PC-9 (cell line): Measurements from ENCODE around the gene SOX10. TPM values are rescaled to one million over a fixed set of nuclear protein-coding genes. Genes with fewer than 3 reads are reported as not detected.

ENCODE experiments used
- BruUV-seq: library from RNA; stranded (reverse); fragments of 400-500 nt; replicated peaks from 2 replicates; lab custom pipeline; 2021; lab: Mats Ljungman, UMichigan
- CTCF ChIA-PET: fragments of 300-600 bp; sonication (Branson Sonifier 250); formaldehyde crosslinking; loops from one replicate; lab custom pipeline; 2022; ENCODE audit warnings: antibody characterized with exemption; lab: Charles Lee
- POLR2A ChIA-PET: fragments of 300-600 bp; sonication (Branson Sonifier 250); formaldehyde crosslinking; loops from one replicate; lab custom pipeline; 2022; ENCODE audit warnings: antibody characterized with exemption; ENCODE audit not compliant: unreplicated experiment; lab: Charles Lee
- DNase-seq, 2 experiments: peaks; one replicate each; pipeline versions ENCODE4 v3.0.0 to v3.0.0-alpha.2; 2015 to 2022; ENCODE audit warnings: mixed read lengths in 1 of 2
- H2AFZ ChIP-seq: fragments of 200-600 bp; sonication (generic); 2 replicates; pipeline ENCODE4 v1.8.1; 2017; ENCODE audit warnings: antibody characterized with exemption
- H3F3A ChIP-seq: fragments of 200-600 bp; sonication (generic); 2 replicates; pipeline ENCODE4 v1.8.1; 2017; ENCODE audit warnings: antibody characterized with exemption, mild to moderate bottlenecking, low read depth; ENCODE audit not compliant: insufficient read depth
- H3K27ac ChIP-seq: fragments of 200-600 bp; sonication (generic); 2 replicates; pipeline ENCODE4 v1.6.1; 2016; ENCODE audit warnings: mixed run types
- H3K27me3 ChIP-seq: fragments of 200-600 bp; sonication (generic); 2 replicates; pipeline ENCODE4 v1.6.1; 2016; ENCODE audit warnings: low read depth, mixed run types; ENCODE audit not compliant: insufficient read depth
- H3K36me3 ChIP-seq: fragments of 200-600 bp; sonication (generic); 2 replicates; pipeline ENCODE4 v1.6.1; 2016; ENCODE audit warnings: low read depth, mixed run types
- H3K4me1 ChIP-seq: fragments of 200-600 bp; sonication (generic); replicated peaks from 2 replicates; pipeline ENCODE4 v1.6.1; 2016; ENCODE audit warnings: mixed run types; ENCODE audit not compliant: insufficient read depth
- H3K4me2 ChIP-seq: fragments of 200-600 bp; sonication (generic); 2 replicates; pipeline ENCODE4 v1.6.1; 2017; ENCODE audit warnings: mixed run types
- H3K4me3 ChIP-seq: fragments of 200-600 bp; sonication (generic); 2 replicates; pipeline ENCODE4 v1.6.1; 2016; ENCODE audit warnings: mixed run types
- H3K79me2 ChIP-seq: fragments of 200-600 bp; sonication (generic); 2 replicates; pipeline ENCODE4 v1.6.1; 2017; ENCODE audit warnings: low read depth, mixed run types
- H3K9me2 ChIP-seq: fragments of 200-600 bp; sonication (generic); 2 replicates; pipeline ENCODE4 v1.8.1; 2017; ENCODE audit warnings: mild to moderate bottlenecking; ENCODE audit not compliant: insufficient read depth
- H3K9me3 ChIP-seq: fragments of 200-600 bp; sonication (generic); 2 replicates; pipeline ENCODE4 v1.8.1; 2016; ENCODE audit warnings: low read depth; ENCODE audit not compliant: insufficient read depth
- H4K20me1 ChIP-seq: fragments of 200-600 bp; sonication (generic); 2 replicates; pipeline ENCODE4 v1.8.1; 2017; ENCODE audit not compliant: insufficient read depth
- CTCF ChIP-seq: fragments of 200-600 bp; sonication (generic); conservative IDR thresholded peaks from 2 replicates; pipeline ENCODE4 v1.6.1; 2017; ENCODE audit warnings: mixed run types, antibody characterized with exemption, mild to moderate bottlenecking, moderate library complexity
- EZH2 ChIP-seq: fragments of 200-600 bp; sonication (generic); IDR thresholded peaks from 2 replicates; pipeline ENCODE4 v1.8.0; 2017; ENCODE audit warnings: antibody characterized with exemption, low read depth
- intact Hi-C: fragments of 100-400 bp; cut with micrococcal nuclease; formaldehyde crosslinking; loops from one replicate; pipeline ENCODE4 v1.10.0; 2022; ENCODE audit not compliant: unreplicated experiment
- total RNA-seq: library from RNA; stranded (reverse); gene quantifications from 2 replicates; pipeline ENCODE4 v1.2.3, GENCODE V29; 2021

Gene SOX10
- total RNA-seq, 1 experiment from 2014 or later = not detected

- POLR2A ChIA-PET = no interaction called here
Measured at GRCh38 chr22:37995460-37995859, 11.1 kb upstream of the SOX10 start.

GRCh38 chr22:37994982-37995381, 10.6 kb upstream of the SOX10 start:
- H3K27me3 ChIP-seq = no peaks in the 10 kb centered on the region
- no peak overlapping the region for H2AFZ ChIP-seq
- H3K4me1 ChIP-seq = peaks cover 23% of the 10 kb centered on the region
- H3F3A ChIP-seq = peaks cover 8% of the 10 kb centered on the region
- BruUV-seq = no TSS peak
- no peak overlapping the region for H3K4me2 ChIP-seq
- no peaks in the 10 kb centered on the region for H3K79me2 ChIP-seq
- H3K27ac ChIP-seq = no peak overlapping the region
- H3K36me3 ChIP-seq = no peaks in the 10 kb centered on the region
- DNase-seq = no peak
- TF ChIP-seq EZH2 (no peak), CTCF (no peak)
- CTCF ChIA-PET = interaction anchor here (0.9 kb wide), 1 partner anchor 108 kb away, joined by 3 read pairs; no protein-coding TSS in a partner anchor
- H4K20me1 ChIP-seq = no peaks in the 10 kb centered on the region
- intact Hi-C loops = no loop called here
- H3K9me2 ChIP-seq = no peaks in the 10 kb centered on the region
- H3K9me3 ChIP-seq = no peaks in the 10 kb centered on the region
- no peak overlapping the region for H3K4me3 ChIP-seq
- POLR2A ChIA-PET = interaction anchor here (0.7 kb wide), 1 partner anchor 309 kb away, joined by 3 read pairs; the partner anchor contains the start of gene NOL12

More at GRCh38 chr22:37995460-37995859, 11.1 kb upstream of the SOX10 start:
- peaks cover 7% of the 10 kb centered on the region for H3F3A ChIP-seq
- peaks cover 28% of the 10 kb centered on the region for H3K4me1 ChIP-seq
- H3K27me3 ChIP-seq = no peaks in the 10 kb centered on the region
- no peak overlapping the region for H3K27ac ChIP-seq
- H2AFZ ChIP-seq = no peak overlapping the region
- no peaks in the 10 kb centered on the region for H4K20me1 ChIP-seq
- TF ChIP-seq CTCF (no peak), EZH2 (no peak)
- H3K9me2 ChIP-seq = no peaks in the 10 kb centered on the region
- H3K9me3 ChIP-seq = no peaks in the 10 kb centered on the region
- H3K4me2 ChIP-seq = no peak overlapping the region
- no peaks in the 10 kb centered on the region for H3K79me2 ChIP-seq
- no TSS peak for BruUV-seq
- H3K4me3 ChIP-seq = no peak overlapping the region
- H3K36me3 ChIP-seq = no peaks in the 10 kb centered on the region
- CTCF ChIA-PET = interaction anchor here (0.9 kb wide), 1 partner anchor 108 kb away, joined by 3 read pairs; no protein-coding TSS in a partner anchor
- intact Hi-C loops = no loop called here
- no peak for DNase-seq

GRCh38 chr22:37994049-37994448, 9.7 kb upstream of the SOX10 start:
- Histone ChIP-seq H3K4me3 (no peak overlapping the region), H3K27ac (no peak overlapping the region), H3K4me2 (no peak overlapping the region), H3K36me3 (no peaks in the 10 kb centered on the region), H2AFZ (no peak overlapping the region), H3K9me3 (no peaks in the 10 kb centered on the region), H3F3A (peaks cover 4% of the 10 kb centered on the region), H4K20me1 (no peaks in the 10 kb centered on the region), H3K27me3 (no peaks in the 10 kb centered on the region), H3K9me2 (no peaks in the 10 kb centered on the region), H3K4me1 (peaks cover 14% of the 10 kb centered on the region), H3K79me2 (no peaks in the 10 kb centered on the region)
- intact Hi-C loops = no loop called here
- POLR2A ChIA-PET = interaction anchor here (0.7 kb wide), 1 partner anchor 308 kb away, joined by 3 read pairs; the partner anchor contains the start of gene NOL12
- CTCF ChIA-PET = no interaction called here
- no peak for TF ChIP-seq CTCF
- no peak for DNase-seq
- BruUV-seq = no TSS peak
